Measurements from ENCODE around the gene ZNF32. TPM values are rescaled to one million over a fixed set of nuclear protein-coding genes. Genes with fewer than 3 reads are reported as not detected.

Gene ZNF32, protein sequence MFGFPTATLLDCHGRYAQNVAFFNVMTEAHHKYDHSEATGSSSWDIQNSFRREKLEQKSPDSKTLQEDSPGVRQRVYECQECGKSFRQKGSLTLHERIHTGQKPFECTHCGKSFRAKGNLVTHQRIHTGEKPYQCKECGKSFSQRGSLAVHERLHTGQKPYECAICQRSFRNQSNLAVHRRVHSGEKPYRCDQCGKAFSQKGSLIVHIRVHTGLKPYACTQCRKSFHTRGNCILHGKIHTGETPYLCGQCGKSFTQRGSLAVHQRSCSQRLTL
- total RNA-seq (100 to 1,000 TPM in 2 of 4 donors, 10 to 100 TPM in 2; 72.1 to 108 (median 94.6) TPM), polyA plus RNA-seq (10 to 100 TPM; 21.3 to 31.2 (median 21.9) TPM)

DNA sequence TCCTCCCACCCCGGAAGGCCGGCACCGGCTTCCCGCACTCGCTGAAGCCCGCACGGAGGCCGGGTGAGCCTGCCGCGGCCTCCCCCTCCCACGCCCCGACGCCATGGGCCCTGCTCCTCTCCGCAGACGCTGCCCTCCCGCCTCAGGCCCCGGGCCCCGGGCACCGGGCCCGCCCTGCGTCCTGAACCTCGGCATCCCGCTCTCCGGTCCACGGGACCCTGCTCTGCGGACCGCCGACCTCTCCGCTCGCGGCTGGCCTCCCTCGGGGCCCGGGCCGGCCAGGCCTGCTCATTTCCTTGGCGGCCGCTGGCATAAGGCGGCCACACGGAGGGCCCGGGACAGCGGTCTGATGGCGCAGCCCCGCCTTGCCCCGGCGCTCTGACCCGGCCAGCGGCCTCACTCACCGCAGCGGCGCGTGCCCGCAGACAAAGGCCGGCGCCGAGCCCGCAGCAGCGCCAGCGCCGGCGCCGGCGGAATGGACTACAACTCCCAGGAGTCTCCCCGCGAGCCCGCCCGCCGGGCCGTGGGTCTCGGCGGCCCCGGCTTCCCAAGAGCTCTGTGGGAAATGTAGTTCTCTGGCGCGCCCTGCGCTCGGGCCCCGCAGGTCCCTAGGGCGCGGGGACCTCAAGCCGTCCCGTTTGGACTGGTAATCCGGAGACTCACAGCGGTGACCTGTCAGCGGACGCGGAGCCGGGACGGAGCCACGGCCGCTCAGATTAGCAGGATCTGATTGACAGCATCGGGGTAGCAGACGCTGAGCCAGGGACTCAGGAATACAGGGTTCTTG lies at the start of gene ZNF32:
Gene ZNF32, minus strand, starts transcription at position 484 of the 787 bp plus-strand sequence. CDS start 2,748 bp downstream, outside the sequence.
- Histone ChIP-seq H3K4me1 (peaks cover 0 to 17% (median 8%) of the 10 kb centered on the region in 4 donors), H3K4me3 (peak within 1 kb of the TSS; percentile 72 to 90 (median 86)), H3K9me3 (peaks cover 24 to 32% (median 27%) of the 10 kb centered on the region in 4 donors), H3K27me3 (no peaks in the 10 kb centered on the region), H3K36me3 (peaks cover 24 to 32% (median 26%) of the 10 kb centered on the region in 4 donors), H3K27ac (peak within 1 kb of the TSS; percentile 78 to 86 (median 86))
- TF ChIP-seq POLR2AphosphoS5 (IDR thresholded peaks at IDR 0.05) (peak in 2 of 4 donors; percentile 39 to 62), EP300 (IDR thresholded peaks at IDR 0.05) (no peak), CTCF (IDR thresholded peaks at IDR 0.05) (no peak), POLR2A (IDR thresholded peaks at IDR 0.05) (no peak)
- intact Hi-C loops (cut with DNase I), result loop anchor here (1.0 kb wide), 2 partner anchors 42 to 74 kb away; partner anchors contain the start of genes ZNF239 and ZNF485
- peak; percentile 89 for DNase-seq
- 0 to 1% methylated on average over 90 of the region's 90 CpGs for WGBS, 2 donors

DNA sequence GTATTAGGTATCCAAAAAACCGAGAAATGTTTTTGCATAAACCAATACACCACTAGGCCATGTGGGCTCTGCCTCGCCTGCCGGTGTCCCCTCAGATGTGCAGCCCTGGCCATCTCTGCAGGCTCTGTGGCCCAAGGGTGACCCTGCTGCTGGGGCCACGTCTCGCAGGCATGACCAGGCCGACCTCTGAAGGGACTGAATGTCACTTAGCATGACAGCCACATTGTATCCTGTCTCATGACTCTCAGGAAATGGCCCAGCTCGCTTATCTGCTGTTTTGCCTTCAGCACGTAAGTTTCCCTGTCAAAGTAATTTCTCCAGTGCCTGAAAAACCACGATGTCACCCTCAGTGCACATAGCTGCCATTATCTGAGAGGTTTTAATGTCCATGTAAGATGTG lies 49.5 kb upstream of the ZNF32 start:
- Histone ChIP-seq H3K4me1 (no peaks in the 10 kb centered on the region), H3K36me3 (no peaks in the 10 kb centered on the region), H3K27me3 (no peaks in the 10 kb centered on the region), H3K4me3 (no peak overlapping the region), H3K27ac (no peak overlapping the region), H3K9me3 (no peaks in the 10 kb centered on the region)
- no peak for TF ChIP-seq POLR2AphosphoS5 (IDR thresholded peaks at IDR 0.05)
- no peak for TF ChIP-seq POLR2A (IDR thresholded peaks at IDR 0.05)
- TF ChIP-seq CTCF (IDR thresholded peaks at IDR 0.05), result no peak
- no peak for TF ChIP-seq EP300 (IDR thresholded peaks at IDR 0.05)
- WGBS, 2 donors, result 63 to 75% methylated on average over 9 of the region's 9 CpGs
- DNase-seq, result no peak
- intact Hi-C loops (cut with DNase I), result loop anchor here (10.0 kb wide), 1 partner anchor 207 kb away; no protein-coding TSS in a partner anchor

DNA sequence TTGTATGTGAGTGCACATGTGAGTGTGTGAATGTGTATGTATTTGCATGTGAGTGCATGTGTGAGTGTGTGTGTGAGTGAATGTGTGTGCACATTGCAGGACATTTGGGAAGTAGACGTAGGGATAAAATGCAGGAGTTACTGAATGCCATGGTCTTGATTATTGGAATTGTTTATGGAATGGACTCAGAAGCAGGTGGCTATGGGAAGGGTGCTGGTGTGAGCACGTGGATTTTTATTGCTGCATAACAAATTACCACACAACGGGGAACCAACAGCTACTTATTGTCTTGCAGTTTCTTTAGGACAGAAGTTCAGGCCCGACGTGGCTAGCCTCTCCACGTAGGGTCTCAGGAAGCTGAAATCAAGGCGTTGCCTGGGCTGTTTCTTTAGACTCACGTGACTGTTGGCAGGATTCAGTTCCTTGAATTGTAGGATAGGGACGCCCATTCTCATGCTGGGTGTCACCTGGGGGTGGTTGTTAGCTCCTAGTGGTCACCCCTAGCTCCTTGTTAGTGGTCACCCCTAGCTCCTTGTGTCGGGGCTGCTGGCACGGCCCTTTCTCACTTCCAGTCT lies 48.3 kb upstream of the ZNF32 start:
- intact Hi-C loops (cut with DNase I), result loop anchor here (10.0 kb wide), 1 partner anchor 208 kb away; no protein-coding TSS in a partner anchor
- no peaks in the 10 kb centered on the region for H3K9me3 ChIP-seq
- no peak overlapping the region for H3K27ac ChIP-seq
- no peak overlapping the region for H3K4me3 ChIP-seq
- H3K4me1 ChIP-seq, result no peaks in the 10 kb centered on the region
- H3K36me3 ChIP-seq, result no peaks in the 10 kb centered on the region
- 50 to 78% methylated on average over 11 of the region's 11 CpGs for WGBS, 2 donors
- TF ChIP-seq POLR2AphosphoS5 (IDR thresholded peaks at IDR 0.05) (no peak), CTCF (IDR thresholded peaks at IDR 0.05) (no peak), POLR2A (IDR thresholded peaks at IDR 0.05) (no peak), EP300 (IDR thresholded peaks at IDR 0.05) (no peak)
- no peak for DNase-seq
- no peaks in the 10 kb centered on the region for H3K27me3 ChIP-seq

DNA sequence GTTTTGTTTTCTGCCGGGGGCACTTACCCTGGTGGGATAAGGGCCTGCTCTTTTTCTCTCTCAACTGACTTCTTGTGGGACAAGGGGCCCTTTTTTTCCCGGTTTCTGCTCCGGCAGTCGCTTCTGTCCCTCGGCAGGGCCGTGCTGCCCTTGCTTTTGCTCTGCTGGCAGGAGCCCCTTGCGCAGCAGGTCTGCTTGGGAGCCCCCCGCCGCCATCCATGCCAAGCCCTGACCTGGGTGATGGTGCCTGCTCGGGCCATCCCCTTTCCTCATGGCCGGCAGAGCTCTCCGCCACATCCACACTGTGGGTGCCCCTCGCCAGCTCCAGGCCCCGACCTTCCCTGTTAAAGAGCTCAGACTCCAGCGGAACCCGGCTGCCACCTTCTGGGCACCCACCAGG lies 47.0 kb upstream of the ZNF32 start:
- Histone ChIP-seq H3K36me3 (no peaks in the 10 kb centered on the region), H3K4me3 (no peak overlapping the region), H3K27me3 (no peaks in the 10 kb centered on the region), H3K9me3 (no peaks in the 10 kb centered on the region), H3K4me1 (peaks cover 0 to 10% (median 5%) of the 10 kb centered on the region in 4 donors), H3K27ac (no peak overlapping the region)
- no peak for DNase-seq
- intact Hi-C loops (cut with DNase I), result loop anchor here (10.0 kb wide), 1 partner anchor 209 kb away; no protein-coding TSS in a partner anchor
- TF ChIP-seq POLR2AphosphoS5 (IDR thresholded peaks at IDR 0.05), result no peak
- TF ChIP-seq POLR2A (IDR thresholded peaks at IDR 0.05), result no peak
- TF ChIP-seq CTCF (IDR thresholded peaks at IDR 0.05), result no peak
- TF ChIP-seq EP300 (IDR thresholded peaks at IDR 0.05), result no peak
- 94 to 95% methylated on average over 16 of the region's 16 CpGs for WGBS, 2 donors
